NCI-H510A treated with DMSO at 0.1 percent for 48 hours (cell line): ENCODE results near the gene PADI2.

Experiments
- DNase-seq: peaks from one replicate; lab custom pipeline; 2025; lab: John Stamatoyannopoulos, UW

The PADI2 gene

GRCh38 chr1:17053685-17054410, 65.4 kb downstream of the PADI2 start, which contains the start of gene SDHB:
TSS of gene SDHB (minus strand) at chr1:17054032. CDS start at chr1:17054019, 13 bp downstream.
- DNase-seq, result peak; percentile 90

- DNase-seq, result no peak
These were observed 66.1 kb downstream of the PADI2 start for GRCh38 chr1:17053086-17053684.

GRCh38 chr1:17052641-17053040, 66.6 kb downstream of the PADI2 start:
- DNase-seq, result no peak

GRCh38 chr1:17052038-17052437, 67.2 kb downstream of the PADI2 start:
- DNase-seq, result no peak

- no peak for DNase-seq
These were observed 71.3 kb downstream of the PADI2 start for GRCh38 chr1:17047924-17048323.

- DNase-seq, result no peak
These were observed 73.0 kb downstream of the PADI2 start for GRCh38 chr1:17046334-17046657.

GRCh38 chr1:17045634-17046333, 73.5 kb downstream of the PADI2 start:
- DNase-seq, result peak; percentile 61

GRCh38 chr1:17045150-17045549, 74.1 kb downstream of the PADI2 start:
- DNase-seq, result no peak

- DNase-seq, result no peak
These were observed 75.6 kb downstream of the PADI2 start for GRCh38 chr1:17043676-17044075.

GRCh38 chr1:17040135-17040534, 79.1 kb downstream of the PADI2 start:
- DNase-seq, result no peak

- no peak for DNase-seq
These were observed 79.7 kb downstream of the PADI2 start for GRCh38 chr1:17039522-17039921.

- no peak for DNase-seq
These were observed 85.8 kb downstream of the PADI2 start for GRCh38 chr1:17033481-17033880.

GRCh38 chr1:17032741-17033140, 86.5 kb downstream of the PADI2 start:
- no peak for DNase-seq

GRCh38 chr1:17031436-17031835, 87.8 kb downstream of the PADI2 start:
- no peak for DNase-seq

- DNase-seq, result no peak
These were observed 89.0 kb downstream of the PADI2 start for GRCh38 chr1:17030206-17030605.

- no peak for DNase-seq
These were observed 90.5 kb downstream of the PADI2 start for GRCh38 chr1:17028662-17029188.

- no peak for DNase-seq
These were observed 91.4 kb downstream of the PADI2 start for GRCh38 chr1:17027900-17028299.

- DNase-seq, result no peak
These were observed 91.8 kb downstream of the PADI2 start for GRCh38 chr1:17027403-17027802.

- DNase-seq, result no peak
These were observed 94.5 kb downstream of the PADI2 start for GRCh38 chr1:17024721-17025120.

- DNase-seq, result no peak
These were observed 95.7 kb downstream of the PADI2 start for GRCh38 chr1:17023573-17023972.

- no peak for DNase-seq
These were observed 96.1 kb downstream of the PADI2 start for GRCh38 chr1:17023102-17023501.

- no peak for DNase-seq
These were observed 97.4 kb downstream of the PADI2 start for GRCh38 chr1:17021896-17022295.

GRCh38 chr1:17020502-17020901, 98.7 kb downstream of the PADI2 start:
- DNase-seq, result no peak
